Left lung (tissue), 10 donors: ENCODE results near the gene SYNGR1. TPM values are rescaled to one million over a fixed set of nuclear protein-coding genes. Genes with fewer than 3 reads are reported as not detected.

Experiments
- ATAC-seq: fragments of 200-7000 bp; cut with Tn5 transposase; one replicate; pipeline ENCODE4 v1.9.1; 2020; ENCODE audit warnings: moderate library complexity
- DNase-seq, 4 donors: peaks; one replicate each; pipeline ENCODE4 v3.0.0-alpha.2; 2013 to 2020
- H3K27ac ChIP-seq, 2 donors: fragments of 200-600 bp; sonication (generic) in 1 of 2; one replicate each; pipeline versions ENCODE4 v1.5.0 to v1.8.0; 2020 to 2021
- H3K27me3 ChIP-seq, 2 donors: fragments of 200-600 bp; sonication (generic) in 1 of 2; one replicate each; pipeline versions ENCODE4 v1.5.0 to v1.8.0; 2020 to 2021
- H3K36me3 ChIP-seq, 2 donors: fragments of 200-600 bp; sonication (generic) in 1 of 2; one replicate each; pipeline versions ENCODE4 v1.5.0 to v1.8.0; 2020 to 2021
- H3K4me1 ChIP-seq, 2 donors: fragments of 200-600 bp; one replicate each; pipeline ENCODE4 v1.8.0; 2021
- H3K4me3 ChIP-seq, 2 donors: fragments of 200-600 bp; sonication (generic) in 1 of 2; one replicate each; pipeline versions ENCODE4 v1.5.0 to v1.8.0; 2020 to 2021; ENCODE audit warnings: mild to moderate bottlenecking in 1 of 2
- H3K9me3 ChIP-seq, 2 donors: fragments of 200-600 bp; sonication (generic) in 1 of 2; one replicate each; pipeline versions ENCODE4 v1.5.0 to v1.8.0; 2020 to 2021
- intact Hi-C, 2 donors: fragments of 100-400 bp; cut with DNase I; formaldehyde crosslinking; loops; one replicate each; pipeline versions ENCODE4 v1.11.2 to v1.14.2; 2022
- polyA plus RNA-seq, 6 donors: library from polyadenylated mRNA; unstranded; fragments of 120-200 nt; gene quantifications; one replicate each; pipeline ENCODE4 v1.2.1, GENCODE V29; 2013; ENCODE audit not compliant: insufficient read length in 6 of 6
- total RNA-seq, 2 donors: library from RNA; stranded (reverse); fragmentation: NEBNext Ultra II Directional; extraction: Animal tissue kit (Norgen Biotek cat#: 25700); gene quantifications; one replicate each; pipeline ENCODE4 v1.2.1, GENCODE V29; 2021
- TF ChIP-seq, protein P1 (sequence below), 2 donors: fragments of 200-600 bp; sonication (generic) in 1 of 2; IDR thresholded peaks; one replicate each; pipeline versions ENCODE4 v1.5.0 to v1.8.0; 2021; ENCODE audit warnings: antibody characterized with exemption in 2 of 2
- donor health status: DM: no; HTN: yes; CAD: no.
- donor health status: DM: no; HTN: no; CAD: no.

Gene SYNGR1
- total and polyA plus RNA-seq, 8 donors = 5.5 to 32.0 (median 26.5) TPM

DNA sequence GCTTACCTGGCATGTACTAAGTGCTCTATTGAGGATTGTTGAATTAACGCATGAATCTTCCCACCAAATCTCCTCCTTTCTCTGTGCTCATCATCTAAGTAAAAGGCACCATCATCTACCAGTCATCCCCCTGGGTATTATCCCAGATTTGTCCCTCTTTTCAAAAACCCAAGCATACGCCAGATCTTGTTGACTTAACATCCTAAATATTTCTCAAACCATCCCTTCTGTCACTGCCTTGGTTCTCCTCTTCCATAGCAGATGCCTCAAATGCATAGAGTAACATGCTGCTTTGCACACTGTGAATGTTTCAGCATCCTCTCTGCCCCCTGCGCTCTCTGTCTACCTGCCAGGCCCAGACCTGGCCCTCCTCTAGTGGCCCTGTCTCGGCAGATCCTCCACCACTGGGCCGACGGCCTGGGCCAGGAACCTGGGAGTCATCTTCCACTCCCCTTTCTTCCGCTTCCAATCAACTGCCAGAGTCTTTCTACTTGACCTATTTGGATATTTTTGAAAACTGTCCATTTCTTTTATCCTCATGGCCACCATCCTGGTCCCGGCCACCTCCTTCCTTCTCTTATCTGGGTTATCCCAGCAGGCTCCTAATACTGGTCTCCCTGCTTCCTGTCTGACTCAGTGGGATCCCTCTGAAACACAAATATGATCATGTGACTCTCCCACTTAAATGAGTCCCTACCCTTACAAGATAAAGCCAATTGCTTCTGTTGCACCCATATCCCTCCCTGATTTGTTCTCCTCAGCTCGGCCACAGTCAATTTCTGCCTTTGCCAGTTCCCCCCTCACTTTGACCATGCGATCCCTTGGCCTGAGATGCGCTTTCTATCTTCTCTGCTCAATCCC is 46.4 kb downstream of the SYNGR1 start:
- H3K27me3 ChIP-seq = no peaks in the 10 kb centered on the region
- DNase-seq (peak in 1 of 4 donors; percentile 52), ATAC-seq (no peak)
- TF ChIP-seq, protein P1, sequence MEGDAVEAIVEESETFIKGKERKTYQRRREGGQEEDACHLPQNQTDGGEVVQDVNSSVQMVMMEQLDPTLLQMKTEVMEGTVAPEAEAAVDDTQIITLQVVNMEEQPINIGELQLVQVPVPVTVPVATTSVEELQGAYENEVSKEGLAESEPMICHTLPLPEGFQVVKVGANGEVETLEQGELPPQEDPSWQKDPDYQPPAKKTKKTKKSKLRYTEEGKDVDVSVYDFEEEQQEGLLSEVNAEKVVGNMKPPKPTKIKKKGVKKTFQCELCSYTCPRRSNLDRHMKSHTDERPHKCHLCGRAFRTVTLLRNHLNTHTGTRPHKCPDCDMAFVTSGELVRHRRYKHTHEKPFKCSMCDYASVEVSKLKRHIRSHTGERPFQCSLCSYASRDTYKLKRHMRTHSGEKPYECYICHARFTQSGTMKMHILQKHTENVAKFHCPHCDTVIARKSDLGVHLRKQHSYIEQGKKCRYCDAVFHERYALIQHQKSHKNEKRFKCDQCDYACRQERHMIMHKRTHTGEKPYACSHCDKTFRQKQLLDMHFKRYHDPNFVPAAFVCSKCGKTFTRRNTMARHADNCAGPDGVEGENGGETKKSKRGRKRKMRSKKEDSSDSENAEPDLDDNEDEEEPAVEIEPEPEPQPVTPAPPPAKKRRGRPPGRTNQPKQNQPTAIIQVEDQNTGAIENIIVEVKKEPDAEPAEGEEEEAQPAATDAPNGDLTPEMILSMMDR (IDR thresholded peaks at IDR 0.05) = no peak
- H3K4me3 ChIP-seq = no peak overlapping the region
- H3K27ac ChIP-seq = no peak overlapping the region
- H3K9me3 ChIP-seq = no peaks in the 10 kb centered on the region
- H3K36me3 ChIP-seq = no peaks in the 10 kb centered on the region
- H3K4me1 ChIP-seq = peaks cover 0 to 11% of the 10 kb centered on the region in 2 donors
- intact Hi-C loops = no loop called here

DNA sequence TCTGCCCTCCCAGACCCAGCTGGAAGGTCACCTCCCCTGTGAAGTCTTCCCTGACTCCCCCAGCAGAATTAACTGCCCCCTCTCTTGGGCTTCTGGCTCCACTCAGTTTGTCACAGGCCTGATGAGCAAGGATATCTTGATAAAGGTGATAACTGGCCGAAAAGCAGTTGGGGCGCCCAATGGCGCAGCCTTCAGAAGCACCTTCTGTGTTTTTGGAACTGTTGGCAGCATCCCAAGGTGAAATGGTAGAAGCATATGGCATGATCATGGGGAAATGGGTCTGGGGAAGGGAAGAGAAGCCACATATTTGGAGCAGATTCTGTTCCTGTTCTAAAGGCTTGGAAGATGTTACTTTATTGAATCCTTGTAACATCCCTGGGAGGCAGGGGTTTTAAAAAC is 47.0 kb downstream of the SYNGR1 start:
- TF ChIP-seq, protein P1 (IDR thresholded peaks at IDR 0.05) = no peak
- peak in 1 of 4 donors; percentile 9 for DNase-seq
- Histone ChIP-seq H3K27ac (no peak overlapping the region), H3K27me3 (no peaks in the 10 kb centered on the region), H3K36me3 (no peaks in the 10 kb centered on the region), H3K4me3 (no peak overlapping the region), H3K4me1 (peaks cover 0 to 12% of the 10 kb centered on the region in 2 donors), H3K9me3 (no peaks in the 10 kb centered on the region)
- intact Hi-C loops = no loop called here
- ATAC-seq = no peak

DNA sequence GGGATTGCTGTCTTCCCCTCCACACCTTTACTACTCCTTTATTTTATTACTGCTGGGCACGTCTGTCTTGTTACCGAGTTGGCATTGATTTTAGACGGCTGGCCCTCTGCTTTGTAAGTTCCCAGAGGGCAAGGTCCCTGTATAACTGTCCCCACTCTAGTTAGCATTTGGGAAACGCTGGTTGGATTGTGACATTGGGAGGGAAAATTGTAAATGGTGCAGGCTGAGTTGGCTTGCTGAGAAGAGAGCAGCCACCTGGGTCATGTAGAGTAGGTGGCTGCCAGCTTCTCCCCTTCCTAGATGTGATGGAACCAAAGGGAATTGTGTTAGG is 51.5 kb downstream of the SYNGR1 start:
- no peak for ATAC-seq
- intact Hi-C loops = no loop called here

DNA sequence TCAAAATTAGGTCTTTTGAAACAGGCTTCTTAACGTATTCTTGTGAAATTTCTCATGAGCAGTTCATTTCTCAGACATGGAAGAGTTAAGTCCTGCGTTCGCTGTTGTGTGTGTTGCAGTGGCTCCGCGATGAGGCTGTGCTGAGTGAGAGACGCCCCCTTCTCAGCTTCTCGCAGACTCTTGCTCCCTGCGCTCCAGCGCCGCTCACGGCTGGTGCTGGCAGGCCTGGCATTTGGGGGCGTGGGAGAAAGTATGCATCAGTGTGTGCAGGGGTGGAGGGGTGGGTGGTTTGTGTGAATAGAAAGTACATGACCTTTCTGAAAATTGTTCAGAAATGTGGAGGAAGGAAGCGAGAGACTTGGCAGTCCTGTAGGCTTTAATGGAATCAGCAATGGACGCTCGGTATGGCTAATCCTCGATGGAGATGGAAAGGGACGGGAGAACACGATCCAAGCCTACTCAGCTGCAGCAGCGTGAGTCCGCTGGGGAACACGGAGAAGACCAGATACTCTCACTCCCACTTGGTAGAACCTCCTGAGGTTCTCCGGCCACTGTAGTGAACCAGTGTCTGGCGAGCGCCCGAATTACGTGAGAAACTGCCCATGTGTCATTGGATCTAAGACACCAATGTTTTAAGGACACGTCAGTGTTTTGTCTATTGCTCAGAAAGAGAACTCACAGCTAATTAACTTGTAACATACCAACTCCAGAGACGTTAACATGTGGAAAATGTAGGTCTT is 55.7 kb downstream of the SYNGR1 start:
- intact Hi-C loops = no loop called here
- Histone ChIP-seq H3K4me3 (no peak overlapping the region), H3K27ac (no peak overlapping the region), H3K27me3 (no peaks in the 10 kb centered on the region), H3K36me3 (peaks cover 0 to 12% of the 10 kb centered on the region in 2 donors), H3K4me1 (peaks cover 0 to 25% of the 10 kb centered on the region in 2 donors), H3K9me3 (no peaks in the 10 kb centered on the region)
- TF ChIP-seq, protein P1 (IDR thresholded peaks at IDR 0.05) = no peak
- DNase-seq = peak in 3 of 4 donors; percentile 42 to 78 (median 47)
- ATAC-seq = peak; percentile 57

More for the DNA sequence above, 51.5 kb downstream of the SYNGR1 start:
- no peaks in the 10 kb centered on the region for H3K9me3 ChIP-seq
- no peak for DNase-seq
- H3K27ac ChIP-seq = no peak overlapping the region
- TF ChIP-seq, protein P1 (IDR thresholded peaks at IDR 0.05) = no peak
- no peaks in the 10 kb centered on the region for H3K27me3 ChIP-seq
- no peak overlapping the region for H3K4me3 ChIP-seq
- H3K36me3 ChIP-seq = peaks cover 0 to 12% of the 10 kb centered on the region in 2 donors
- peaks cover 0 to 12% of the 10 kb centered on the region in 2 donors for H3K4me1 ChIP-seq

DNA sequence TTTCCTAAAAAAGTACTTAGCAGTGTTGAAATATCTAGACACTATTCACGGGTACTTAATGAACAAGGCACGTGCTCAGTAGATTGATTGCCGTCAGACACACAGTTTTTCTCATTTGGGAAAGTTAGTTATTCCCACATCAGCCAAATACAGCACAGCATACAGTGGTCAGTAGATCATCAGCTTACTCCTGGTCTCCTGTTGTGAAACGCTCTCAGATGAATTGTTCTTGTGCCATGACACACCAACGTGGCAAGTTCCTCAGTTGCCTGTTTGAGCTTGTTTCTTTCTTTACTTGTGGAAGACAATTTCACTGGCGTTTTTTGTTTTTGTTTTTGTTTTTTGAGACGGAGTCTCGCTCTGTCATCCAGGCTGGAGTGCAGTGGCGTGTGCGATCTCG is 58.4 kb downstream of the SYNGR1 start:
- no peak overlapping the region for H3K4me3 ChIP-seq
- no peak for DNase-seq
- peaks cover 0 to 44% of the 10 kb centered on the region in 2 donors for H3K4me1 ChIP-seq
- peaks cover 0 to 12% of the 10 kb centered on the region in 2 donors for H3K36me3 ChIP-seq
- TF ChIP-seq, protein P1 (IDR thresholded peaks at IDR 0.05) = no peak
- no peaks in the 10 kb centered on the region for H3K27me3 ChIP-seq
- intact Hi-C loops = no loop called here
- H3K9me3 ChIP-seq = no peaks in the 10 kb centered on the region
- H3K27ac ChIP-seq = no peak overlapping the region
- peak; percentile 22 for ATAC-seq
